RWPE1 (cell line): ENCODE results near the gene ZER1.
"Not testable (repeated sequence)": the region's sequence is repeated elsewhere in the genome, so short reads cannot be mapped to it uniquely, and the experiment has no call there.

ENCODE experiments used
- CTCF ChIA-PET: fragments of 350-600 bp; sonication (Branson Sonifier 250); formaldehyde crosslinking; extraction: SDS; loops from one replicate; lab custom pipeline; 2021; lab: Yijun Ruan, JAX
- POLR2A ChIA-PET: fragments of 400-600 bp; formaldehyde crosslinking; extraction: SDS; loops from one replicate; lab custom pipeline; 2020; ENCODE audit warnings: antibody characterized with exemption; ENCODE audit not compliant: low non-redundant PET; lab: Yijun Ruan, JAX
- DNase-seq: peaks from one replicate; pipeline ENCODE4 v3.0.0; 2012; ENCODE audit warnings: low spot score
- H3K27ac ChIP-seq: fragments of 450-650 bp; 2 replicates; pipeline ENCODE4 v1.5.1; 2017
- TF ChIP-seq, protein P1 (sequence below): fragments of 450-650 bp; conservative IDR thresholded peaks from 2 replicates; pipeline ENCODE4 v1.5.1; 2017; ENCODE audit warnings: low read depth, mild to moderate bottlenecking

Gene ZER1

DNA sequence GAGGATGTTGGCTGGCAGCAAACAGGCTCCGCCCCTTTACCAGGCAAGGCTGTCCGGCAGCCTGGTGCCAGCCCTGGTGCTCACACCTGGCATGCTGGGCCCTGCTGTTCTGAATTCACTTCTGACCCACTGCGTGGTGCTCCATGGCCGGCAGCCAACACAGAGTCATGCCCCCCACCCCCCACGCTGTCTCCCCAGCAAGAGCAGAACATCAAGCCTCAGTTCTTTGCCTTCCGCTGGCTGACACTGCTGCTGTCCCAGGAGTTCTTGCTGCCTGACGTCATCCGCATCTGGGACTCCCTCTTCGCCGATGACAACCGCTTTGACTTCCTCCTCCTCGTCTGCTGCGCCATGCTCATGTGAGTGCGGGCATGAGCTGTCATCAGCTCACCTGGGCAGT, 33.9 kb upstream of the ZER1 start:
- no peak overlapping the region for H3K27ac ChIP-seq
- DNase-seq, result no peak
- POLR2A ChIA-PET, result interaction anchor here (0.6 kb wide), 1 partner anchor 15 kb away, joined by 3 read pairs; no protein-coding TSS in a partner anchor
- TF ChIP-seq, protein P1, sequence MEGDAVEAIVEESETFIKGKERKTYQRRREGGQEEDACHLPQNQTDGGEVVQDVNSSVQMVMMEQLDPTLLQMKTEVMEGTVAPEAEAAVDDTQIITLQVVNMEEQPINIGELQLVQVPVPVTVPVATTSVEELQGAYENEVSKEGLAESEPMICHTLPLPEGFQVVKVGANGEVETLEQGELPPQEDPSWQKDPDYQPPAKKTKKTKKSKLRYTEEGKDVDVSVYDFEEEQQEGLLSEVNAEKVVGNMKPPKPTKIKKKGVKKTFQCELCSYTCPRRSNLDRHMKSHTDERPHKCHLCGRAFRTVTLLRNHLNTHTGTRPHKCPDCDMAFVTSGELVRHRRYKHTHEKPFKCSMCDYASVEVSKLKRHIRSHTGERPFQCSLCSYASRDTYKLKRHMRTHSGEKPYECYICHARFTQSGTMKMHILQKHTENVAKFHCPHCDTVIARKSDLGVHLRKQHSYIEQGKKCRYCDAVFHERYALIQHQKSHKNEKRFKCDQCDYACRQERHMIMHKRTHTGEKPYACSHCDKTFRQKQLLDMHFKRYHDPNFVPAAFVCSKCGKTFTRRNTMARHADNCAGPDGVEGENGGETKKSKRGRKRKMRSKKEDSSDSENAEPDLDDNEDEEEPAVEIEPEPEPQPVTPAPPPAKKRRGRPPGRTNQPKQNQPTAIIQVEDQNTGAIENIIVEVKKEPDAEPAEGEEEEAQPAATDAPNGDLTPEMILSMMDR, result no peak
- CTCF ChIA-PET, result no interaction called here

- no peak overlapping the region for H3K27ac ChIP-seq
- no peak for DNase-seq
- TF ChIP-seq, protein P1, result no peak
- ChIA-PET POLR2A (no interaction called here), CTCF (no interaction called here)
These were observed 30.8 kb upstream of the ZER1 start for GRCh38 chr9:128802482-128802881.

- no peak for DNase-seq
- peak overlapping the region; percentile 2; the same call in 1 of the 2 replicates for H3K27ac ChIP-seq
- TF ChIP-seq, protein P1, result no peak
- ChIA-PET CTCF (interaction anchor here (0.8 to 1.5 kb wide), 2 partner anchors 18 to 98 kb away, joined by 3 to 6 read pairs; partner anchors contain the start of genes ENDOG and PKN3), POLR2A (no interaction called here)
These were observed 28.3 kb upstream of the ZER1 start for GRCh38 chr9:128800061-128800460.

DNA sequence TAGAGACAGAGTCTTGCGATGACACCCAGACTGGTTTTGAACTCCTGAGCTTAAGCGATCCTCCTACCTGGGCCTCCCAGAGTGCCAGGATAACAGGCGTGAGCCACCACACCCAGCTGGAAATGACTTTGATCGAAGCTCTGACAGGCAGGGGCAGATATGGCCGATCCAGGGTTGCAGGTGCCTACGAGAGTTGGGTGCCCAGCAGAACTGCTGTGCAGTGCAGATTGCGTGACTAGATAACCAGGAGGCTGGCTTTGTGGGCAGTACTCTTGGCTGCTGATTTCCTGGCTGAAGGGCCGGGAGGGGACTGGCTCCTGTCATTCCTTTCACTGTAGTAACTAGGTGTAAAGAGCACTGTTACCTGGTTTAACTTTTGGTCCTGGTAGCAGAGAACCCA, 27.2 kb upstream of the ZER1 start:
- TF ChIP-seq, protein P1, result no peak
- peak overlapping the region; percentile 12; the same call in 1 of the 2 replicates for H3K27ac ChIP-seq
- DNase-seq, result no peak
- ChIA-PET POLR2A (interaction anchor here (0.6 kb wide), 1 partner anchor 165 kb away, joined by 5 read pairs; no protein-coding TSS in a partner anchor), CTCF (interaction anchor here (0.6 to 1.0 kb wide), 3 partner anchors 20 to 130 kb away, joined by 3 read pairs; partner anchors contain the start of gene PKN3)

GRCh38 chr9:128794961-128795360, 23.2 kb upstream of the ZER1 start:
- H3K27ac ChIP-seq, POLR2A ChIA-PET, DNase-seq: not testable (repeated sequence)
- CTCF ChIA-PET, result interaction anchor here (0.7 kb wide), 1 partner anchor 23 kb away, joined by 4 read pairs; the partner anchor contains the start of gene ENDOG

GRCh38 chr9:128792978-128793686, 21.4 kb upstream of the ZER1 start:
- H3K27ac ChIP-seq, result peak overlapping the region; percentile 3; the same call in 1 of the 2 replicates
- DNase-seq, result no peak
- ChIA-PET CTCF (interaction anchor here (0.7 kb wide), 1 partner anchor 25 kb away, joined by 3 read pairs; no protein-coding TSS in a partner anchor), POLR2A (no interaction called here)
- TF ChIP-seq, protein P1, result no peak

DNA sequence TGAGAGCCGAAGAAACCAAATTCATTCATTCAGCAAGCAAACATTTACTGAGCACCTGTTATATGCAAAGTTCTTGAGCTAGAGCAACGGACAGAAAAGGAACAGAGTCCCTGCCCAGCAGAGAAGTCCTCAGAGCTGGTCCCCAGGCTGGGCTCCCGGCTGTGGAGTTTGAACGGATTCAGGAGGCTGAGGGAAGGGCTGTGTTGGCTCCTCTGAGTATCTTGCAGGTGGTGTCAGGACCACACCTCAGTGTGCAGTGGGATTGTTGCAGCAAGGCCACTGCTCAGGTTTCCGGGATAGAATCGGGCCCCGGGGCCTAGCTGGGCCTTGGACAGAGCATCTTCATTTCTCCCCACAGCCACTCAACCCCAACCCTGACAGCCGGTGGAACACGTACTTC, 20.4 kb upstream of the ZER1 start:
- ChIA-PET POLR2A (no interaction called here), CTCF (interaction anchor here (0.5 to 0.6 kb wide), 3 partner anchors 15 to 23 kb away, joined by 3 to 4 read pairs (median 3); no protein-coding TSS in a partner anchor)
- no peak for DNase-seq
- H3K27ac ChIP-seq, result no peak overlapping the region; the same call in 1 of the 2 replicates
- TF ChIP-seq, protein P1, result no peak
